Activated naive CD4-positive, alpha-beta T cell treated with anti-CD3 and anti-CD28 coated beads for 36 hours (primary cell): ENCODE results near the gene FOXF1. TPM values are rescaled to one million over a fixed set of nuclear protein-coding genes. Genes with fewer than 3 reads are reported as not detected.

Experiments
- CTCF ChIA-PET: fragments of 350-600 bp; sonication (Branson Sonifier 250); formaldehyde crosslinking; loops from one replicate; lab custom pipeline; 2021; ENCODE audit warnings: antibody characterized with exemption; lab: Charles Lee
- DNase-seq: peaks from one replicate; pipeline ENCODE4 v3.0.0-alpha.2; 2020
- H3K27ac Mint-ChIP-seq: one replicate; pipeline ENCODE4 v1.8.0; 2021; ENCODE audit warnings: mild to moderate bottlenecking, mixed read lengths
- H3K27me3 Mint-ChIP-seq: one replicate; pipeline ENCODE4 v1.8.0; 2021; ENCODE audit warnings: low read depth, mixed read lengths
- H3K36me3 Mint-ChIP-seq: one replicate; pipeline ENCODE4 v1.8.0; 2021; ENCODE audit warnings: low read depth, mixed read lengths
- H3K4me1 Mint-ChIP-seq: one replicate; pipeline ENCODE4 v1.8.0; 2021; ENCODE audit warnings: low read depth, mixed read lengths
- H3K4me3 Mint-ChIP-seq: one replicate; pipeline ENCODE4 v1.8.0; 2021; ENCODE audit warnings: mild to moderate bottlenecking, moderate library complexity, mixed read lengths
- H3K9me3 Mint-ChIP-seq: one replicate; pipeline ENCODE4 v1.8.0; 2021; ENCODE audit warnings: mixed read lengths
- intact Hi-C: fragments of 100-400 bp; cut with micrococcal nuclease; formaldehyde crosslinking; loops from one replicate; pipeline ENCODE4 v1.15.1; 2023
- total RNA-seq, 2 experiments: library from RNA; stranded (reverse); gene quantifications; one replicate each; pipeline ENCODE4 v1.2.3, GENCODE V29; 2021

The FOXF1 gene
- total RNA-seq, 2 experiments from 2014 or later, result not detected

DNA sequence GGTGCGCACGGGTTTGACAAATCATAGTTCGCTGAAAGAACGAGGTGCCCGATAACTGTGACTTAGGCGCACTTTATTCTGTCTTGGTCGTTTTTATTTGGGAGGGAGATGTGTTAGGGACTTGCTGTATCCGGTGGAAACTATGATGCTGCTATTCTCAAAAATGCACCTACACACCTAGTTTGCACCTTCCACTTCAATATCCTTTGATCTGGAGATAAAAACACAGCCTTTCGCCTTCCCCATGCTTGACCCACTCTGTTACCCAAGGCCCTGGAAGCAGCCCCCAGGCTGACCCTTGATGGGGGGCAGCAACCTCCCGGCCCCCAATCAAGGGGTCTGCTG, 15.0 kb upstream of the FOXF1 start:
- CTCF ChIA-PET, result no interaction called here
- no peaks in the 10 kb centered on the region for H3K4me1 Mint-ChIP-seq
- H3K4me3 Mint-ChIP-seq, result no peak overlapping the region
- peaks cover 65% of the 10 kb centered on the region for H3K27me3 Mint-ChIP-seq
- H3K9me3 Mint-ChIP-seq, result no peaks in the 10 kb centered on the region
- H3K36me3 Mint-ChIP-seq, result no peaks in the 10 kb centered on the region
- no peak overlapping the region for H3K27ac Mint-ChIP-seq
- intact Hi-C loops, result loop anchor here (5.0 kb wide), 1 partner anchor 82 kb away; the partner anchor contains the start of gene FOXL1
- no peak for DNase-seq

DNA sequence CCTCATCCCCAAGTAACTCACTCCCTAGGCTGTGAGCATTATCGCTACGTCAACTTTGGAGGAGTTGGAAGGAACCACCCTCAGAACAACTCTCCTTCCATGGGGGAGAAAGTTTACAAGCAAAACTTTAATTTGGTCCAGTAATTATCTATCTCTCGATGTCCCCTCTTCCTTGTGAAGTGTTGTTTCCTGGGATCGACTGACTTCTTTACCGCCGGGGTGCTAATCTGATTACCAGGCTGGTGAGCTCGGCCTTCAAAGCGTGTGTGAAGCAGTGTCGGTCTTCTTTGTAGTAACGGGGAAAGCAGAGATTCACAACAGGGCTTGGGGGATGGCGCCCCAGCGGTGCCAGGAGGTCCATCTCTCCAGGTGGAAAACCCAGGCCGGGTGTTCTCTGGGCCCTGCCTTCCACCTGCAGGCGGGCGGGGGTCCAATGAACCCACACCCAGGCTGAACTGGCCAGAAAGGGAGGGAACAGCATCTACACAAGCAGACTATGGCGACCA, 14.5 kb upstream of the FOXF1 start:
- intact Hi-C loops, result loop anchor here (2.0 to 5.0 kb wide), 2 partner anchors 15 to 81 kb away; partner anchors contain the start of genes FOXF1 and FOXL1
- no peaks in the 10 kb centered on the region for H3K36me3 Mint-ChIP-seq
- no peaks in the 10 kb centered on the region for H3K9me3 Mint-ChIP-seq
- H3K27me3 Mint-ChIP-seq, result peaks cover 68% of the 10 kb centered on the region
- H3K27ac Mint-ChIP-seq, result no peak overlapping the region
- DNase-seq, result no peak
- H3K4me3 Mint-ChIP-seq, result no peak overlapping the region
- no peaks in the 10 kb centered on the region for H3K4me1 Mint-ChIP-seq
- CTCF ChIA-PET, result no interaction called here

DNA sequence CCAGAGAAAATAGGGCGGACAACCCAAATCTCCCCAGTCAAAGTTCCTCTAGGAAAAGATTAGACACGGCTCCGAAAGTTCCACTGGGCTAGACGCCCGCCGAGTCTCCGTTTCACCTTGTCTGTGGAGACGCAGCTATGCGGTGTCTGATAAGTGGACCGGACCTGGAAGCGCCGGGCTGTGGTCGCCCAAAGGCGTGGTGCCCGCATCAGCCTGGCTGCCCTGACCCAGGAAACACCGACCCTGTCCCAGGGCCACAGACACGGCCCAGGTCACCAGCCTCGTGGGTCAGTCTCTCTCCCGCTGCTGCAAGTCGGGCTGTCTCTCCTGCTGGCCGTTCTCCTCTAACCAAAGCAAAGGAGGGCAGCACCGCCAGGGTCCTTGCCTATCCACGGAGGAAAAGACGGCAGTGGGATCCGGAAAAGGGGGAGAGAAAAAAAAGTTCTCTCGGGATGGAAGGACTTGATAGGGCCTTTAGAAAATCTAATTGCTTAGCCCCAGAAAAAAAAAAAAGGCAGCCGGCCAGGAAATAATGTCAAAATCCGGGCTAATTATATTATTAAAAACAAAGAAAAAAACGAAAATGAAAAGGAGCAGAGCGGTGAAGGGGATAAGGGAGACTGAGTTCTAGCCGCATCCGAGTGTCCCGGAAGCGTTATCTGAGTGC, 13.9 kb upstream of the FOXF1 start:
- no peak for DNase-seq
- CTCF ChIA-PET, result no interaction called here
- H3K36me3 Mint-ChIP-seq, result no peaks in the 10 kb centered on the region
- no peak overlapping the region for H3K27ac Mint-ChIP-seq
- no peaks in the 10 kb centered on the region for H3K9me3 Mint-ChIP-seq
- peaks cover 70% of the 10 kb centered on the region for H3K27me3 Mint-ChIP-seq
- H3K4me3 Mint-ChIP-seq, result no peak overlapping the region
- no peaks in the 10 kb centered on the region for H3K4me1 Mint-ChIP-seq
- intact Hi-C loops, result loop anchor here (2.0 to 5.0 kb wide), 2 partner anchors 14 to 81 kb away; partner anchors contain the start of genes FOXF1 and FOXL1

DNA sequence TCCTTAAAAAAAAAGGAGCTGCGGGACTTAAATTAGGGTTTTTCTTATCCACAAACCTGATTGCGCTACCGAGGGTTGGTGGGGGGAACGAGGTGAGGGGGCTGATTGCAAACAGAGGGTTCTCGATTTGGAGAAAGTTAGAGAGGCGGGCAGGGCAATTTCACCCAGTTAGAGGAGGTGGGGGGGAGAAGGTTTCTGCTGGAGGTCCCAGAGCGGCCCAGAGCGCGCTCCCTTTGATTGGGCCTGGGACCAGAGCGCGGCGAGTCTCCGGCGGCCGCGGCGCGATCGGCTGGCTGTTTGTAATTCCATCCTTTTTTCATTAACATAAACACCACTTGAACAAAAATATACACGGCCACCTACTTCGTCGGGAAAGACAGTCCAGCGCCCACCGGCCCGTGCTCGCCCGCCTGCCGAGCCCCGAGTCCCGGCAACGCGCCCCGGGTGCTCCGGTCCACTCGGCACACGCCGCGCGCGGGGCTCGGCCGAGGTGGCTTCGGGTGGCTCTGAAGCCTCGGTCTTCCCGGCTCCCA, 13.3 kb upstream of the FOXF1 start:
- no peaks in the 10 kb centered on the region for H3K4me1 Mint-ChIP-seq
- no peak for DNase-seq
- no peak overlapping the region for H3K4me3 Mint-ChIP-seq
- no peak overlapping the region for H3K27ac Mint-ChIP-seq
- CTCF ChIA-PET, result no interaction called here
- H3K27me3 Mint-ChIP-seq, result peaks cover 71% of the 10 kb centered on the region
- intact Hi-C loops, result loop anchor here (2.0 to 5.0 kb wide), 2 partner anchors 14 to 80 kb away; partner anchors contain the start of genes FOXF1 and FOXL1
- no peaks in the 10 kb centered on the region for H3K9me3 Mint-ChIP-seq
- no peaks in the 10 kb centered on the region for H3K36me3 Mint-ChIP-seq

DNA sequence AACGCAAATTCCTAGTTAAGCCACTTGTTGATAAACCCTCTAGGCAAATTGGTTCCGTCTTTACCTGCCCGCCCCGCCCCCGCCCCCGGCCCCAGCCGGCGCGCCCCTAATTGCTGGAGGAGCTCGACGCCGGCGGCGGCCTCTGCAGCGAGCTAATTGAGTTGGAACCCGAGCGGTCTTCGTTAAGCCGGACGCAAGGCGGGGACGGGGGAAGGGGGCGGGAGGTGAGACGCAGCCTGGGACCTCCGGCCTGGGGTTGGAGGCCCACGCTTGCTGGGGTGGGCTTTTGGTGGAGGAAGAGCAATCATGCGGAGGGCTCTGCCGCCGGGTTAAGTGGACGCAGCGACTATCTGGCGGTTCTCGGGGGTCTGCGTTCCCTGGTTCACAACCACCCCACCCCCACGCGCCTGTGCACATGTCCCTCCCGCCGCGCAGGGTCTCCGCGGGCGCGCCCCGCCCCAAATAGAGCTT, 12.7 kb upstream of the FOXF1 start:
- CTCF ChIA-PET, result no interaction called here
- Mint-ChIP-seq H3K27me3 (peaks cover 71% of the 10 kb centered on the region), H3K27ac (no peak overlapping the region), H3K4me1 (no peaks in the 10 kb centered on the region), H3K36me3 (no peaks in the 10 kb centered on the region), H3K4me3 (no peak overlapping the region), H3K9me3 (no peaks in the 10 kb centered on the region)
- DNase-seq, result no peak
- intact Hi-C loops, result loop anchor here (2.0 to 5.0 kb wide), 2 partner anchors 13 to 80 kb away; partner anchors contain the start of genes FOXF1 and FOXL1

DNA sequence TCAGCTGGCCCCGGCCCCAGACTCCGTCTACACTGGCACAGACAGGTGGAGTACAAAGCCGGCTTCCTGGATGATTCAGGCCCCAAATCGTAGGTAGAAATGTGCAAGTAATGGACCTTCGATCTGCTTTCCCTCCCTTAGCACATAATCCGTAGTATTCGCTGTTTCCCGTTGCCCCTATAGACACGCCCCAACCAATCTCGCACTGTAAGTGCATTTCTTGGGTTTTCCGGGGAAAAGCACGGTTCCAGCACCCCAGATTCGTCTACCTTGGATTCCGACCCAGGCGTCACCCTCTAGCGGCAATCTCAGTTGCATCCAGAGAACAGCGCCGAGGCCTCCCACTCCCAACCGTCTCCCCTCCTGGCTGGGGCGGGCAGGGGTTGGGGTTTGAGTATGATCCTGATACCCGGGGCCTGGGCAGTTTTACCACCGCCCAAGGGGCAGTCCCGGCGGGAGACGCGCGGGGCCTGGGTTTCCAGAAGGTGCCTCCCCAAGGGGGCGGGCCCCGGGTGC, 12.1 kb upstream of the FOXF1 start:
- CTCF ChIA-PET, result no interaction called here
- H3K27me3 Mint-ChIP-seq, result peaks cover 72% of the 10 kb centered on the region

DNA sequence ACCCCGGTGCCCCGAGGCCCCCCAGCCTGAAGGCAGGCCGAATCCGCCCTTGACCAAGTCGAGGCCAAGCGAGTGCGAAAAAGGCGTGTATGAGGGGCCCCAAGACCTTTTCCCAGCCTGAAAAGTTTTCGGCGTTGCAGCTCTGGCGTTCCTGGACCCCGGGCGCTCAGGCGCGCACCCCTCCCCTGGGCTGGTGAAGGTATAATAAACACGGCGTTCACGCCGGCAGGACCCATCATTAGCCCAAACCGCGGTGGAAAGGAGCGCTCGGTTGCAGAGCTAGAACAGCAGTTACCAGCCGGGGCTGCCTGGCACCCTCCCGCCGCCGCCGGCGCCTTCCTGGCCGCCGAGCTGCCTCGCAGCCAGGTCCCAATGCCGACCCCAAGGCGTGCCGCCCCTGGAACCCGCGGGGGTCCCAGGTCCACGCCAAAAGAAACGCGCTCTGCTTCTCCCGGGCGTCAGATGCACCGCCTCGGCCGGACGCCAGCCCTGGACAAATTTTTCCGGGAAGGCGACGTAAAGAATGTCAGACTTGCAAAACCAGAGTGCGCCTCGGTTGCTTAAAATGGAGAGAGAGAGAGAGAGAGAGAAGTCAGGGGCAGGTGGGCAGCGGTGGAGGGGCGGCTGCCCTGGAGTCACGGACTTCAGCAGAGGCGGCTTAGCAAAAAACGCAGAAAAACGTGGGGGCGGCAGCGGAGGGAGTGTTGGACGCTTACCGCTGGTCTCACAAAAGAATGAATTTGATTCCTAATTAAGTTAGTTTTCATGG, 11.5 kb upstream of the FOXF1 start:
- CTCF ChIA-PET, result no interaction called here
- Mint-ChIP-seq H3K27me3 (peaks cover 74% of the 10 kb centered on the region), H3K27ac (no peak overlapping the region), H3K36me3 (no peaks in the 10 kb centered on the region), H3K4me3 (no peak overlapping the region), H3K9me3 (no peaks in the 10 kb centered on the region), H3K4me1 (no peaks in the 10 kb centered on the region)
- intact Hi-C loops, result loop anchor here (5.0 kb wide), 1 partner anchor 78 kb away; the partner anchor contains the start of gene FOXL1
- DNase-seq, result no peak

More for the DNA sequence above, 12.1 kb upstream of the FOXF1 start:
- intact Hi-C loops, result loop anchor here (5.0 kb wide), 1 partner anchor 79 kb away; the partner anchor contains the start of gene FOXL1
- no peaks in the 10 kb centered on the region for H3K36me3 Mint-ChIP-seq
- no peaks in the 10 kb centered on the region for H3K4me1 Mint-ChIP-seq
- H3K9me3 Mint-ChIP-seq, result no peaks in the 10 kb centered on the region
- H3K27ac Mint-ChIP-seq, result no peak overlapping the region
- H3K4me3 Mint-ChIP-seq, result no peak overlapping the region
- DNase-seq, result no peak

DNA sequence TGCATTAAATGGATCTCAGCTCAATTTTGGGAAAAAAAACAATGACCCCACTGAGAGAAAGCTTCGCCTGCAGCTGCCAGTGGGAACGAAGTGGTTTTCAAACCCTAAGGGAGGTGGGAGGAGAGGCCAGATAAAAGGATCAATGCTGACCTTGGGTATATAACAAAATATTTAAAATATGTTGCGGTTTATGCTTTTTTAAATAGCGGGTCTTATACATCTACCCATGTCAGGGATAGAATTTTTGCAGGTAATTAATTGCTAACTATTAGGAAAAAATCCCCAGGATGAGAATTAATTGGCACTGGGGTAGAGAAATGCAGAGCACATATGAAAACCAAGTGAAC, 10.9 kb upstream of the FOXF1 start:
- Mint-ChIP-seq H3K36me3 (no peaks in the 10 kb centered on the region), H3K27me3 (peaks cover 75% of the 10 kb centered on the region), H3K4me3 (no peak overlapping the region), H3K4me1 (no peaks in the 10 kb centered on the region), H3K9me3 (no peaks in the 10 kb centered on the region), H3K27ac (no peak overlapping the region)
- CTCF ChIA-PET, result no interaction called here
- no peak for DNase-seq
- intact Hi-C loops, result loop anchor here (5.0 kb wide), 1 partner anchor 78 kb away; the partner anchor contains the start of gene FOXL1

DNA sequence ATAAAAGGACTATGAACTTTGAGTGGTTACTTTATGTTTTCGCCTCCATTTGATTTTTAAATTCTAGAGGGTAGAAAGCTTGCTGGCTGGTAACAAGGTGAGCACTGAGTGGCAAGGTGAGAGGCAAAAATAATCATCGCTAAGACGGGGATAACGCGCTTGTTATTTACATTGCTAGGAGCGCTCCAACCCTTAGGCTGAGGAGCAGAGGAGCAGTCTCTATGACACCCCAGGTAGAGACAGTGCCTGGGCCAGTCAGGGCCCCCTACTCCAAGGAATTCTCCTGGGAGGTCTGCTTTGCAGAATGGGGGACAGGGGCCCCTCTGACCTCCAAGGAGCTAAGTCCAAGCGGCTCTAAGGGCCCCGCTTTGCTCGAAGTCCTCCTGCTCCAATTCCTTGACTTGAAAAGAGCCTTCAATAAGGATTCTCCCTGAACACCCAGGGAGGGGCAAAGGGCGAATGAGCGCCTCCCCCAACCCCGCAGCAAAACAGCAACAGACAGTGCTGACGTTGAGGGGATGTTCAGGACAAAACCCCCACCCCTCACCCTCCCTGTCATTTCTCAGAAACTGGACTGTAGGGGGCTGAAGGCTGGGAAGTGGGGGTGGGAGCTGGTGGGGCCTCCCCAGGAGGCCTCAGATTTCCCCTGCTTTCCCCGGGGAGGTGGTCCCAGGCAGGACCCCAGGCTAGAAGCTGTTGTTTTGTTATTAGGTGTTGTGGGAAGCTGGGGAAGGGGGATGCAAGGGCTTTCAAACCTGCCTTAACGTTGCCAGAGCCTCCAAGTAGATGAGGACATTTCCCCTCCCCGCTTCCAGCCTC, 10.2 kb upstream of the FOXF1 start:
- CTCF ChIA-PET, result no interaction called here
- Mint-ChIP-seq H3K27me3 (peaks cover 77% of the 10 kb centered on the region), H3K9me3 (no peaks in the 10 kb centered on the region), H3K4me3 (no peak overlapping the region), H3K4me1 (peaks cover 1% of the 10 kb centered on the region), H3K36me3 (no peaks in the 10 kb centered on the region), H3K27ac (no peak overlapping the region)
- DNase-seq, result no peak
- intact Hi-C loops, result loop anchor here (5.0 kb wide), 1 partner anchor 77 kb away; the partner anchor contains the start of gene FOXL1

DNA sequence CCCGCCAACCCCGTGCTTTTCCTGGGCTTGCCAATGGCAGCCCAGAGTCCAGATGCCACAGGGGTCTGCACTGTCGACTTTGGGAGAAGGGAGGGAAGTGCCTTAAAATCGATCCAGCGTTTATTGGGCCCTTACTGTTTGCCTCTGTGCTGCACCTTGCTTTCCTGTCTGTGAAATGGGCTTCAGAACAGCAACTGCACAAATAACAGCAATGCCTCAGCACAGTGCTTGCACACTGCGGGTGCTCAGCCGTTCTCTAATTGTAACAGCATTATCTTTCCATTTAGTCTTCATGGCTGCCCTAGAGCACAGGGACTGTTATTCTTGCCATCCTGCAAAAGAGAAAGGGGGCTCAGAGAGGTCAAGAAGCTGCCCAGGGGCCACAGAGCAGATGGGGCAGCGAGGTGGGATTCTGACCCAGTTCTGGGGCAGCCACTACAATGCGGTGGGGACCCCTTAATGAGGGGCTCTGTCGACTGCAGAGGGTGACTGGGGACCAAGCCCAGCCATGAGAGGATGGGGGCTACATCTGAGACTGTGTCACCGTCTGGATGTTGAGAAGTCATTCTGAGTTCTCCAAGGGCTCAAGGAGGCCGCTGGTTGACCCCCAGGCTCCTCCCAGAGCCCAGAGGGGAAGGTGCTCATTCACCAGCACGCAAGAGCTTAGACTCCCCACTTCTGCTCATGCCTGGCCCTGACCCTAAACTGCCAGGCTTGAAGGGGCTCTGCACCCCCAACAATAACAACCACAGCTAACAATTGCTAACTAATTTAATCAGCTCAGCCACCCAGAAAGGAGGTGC, 9.4 kb upstream of the FOXF1 start:
- Mint-ChIP-seq H3K9me3 (no peaks in the 10 kb centered on the region), H3K27ac (no peak overlapping the region), H3K27me3 (peaks cover 74% of the 10 kb centered on the region), H3K4me1 (peaks cover 4% of the 10 kb centered on the region), H3K4me3 (no peak overlapping the region), H3K36me3 (no peaks in the 10 kb centered on the region)
- DNase-seq, result no peak
- CTCF ChIA-PET, result no interaction called here
- intact Hi-C loops, result no loop called here
